Thyroid gland (tissue), 4 donors: ENCODE results near the gene LEFTY2.

Experiments used
- POLR2A ChIP-seq, 2 donors: fragments of 450-650 bp; IDR thresholded peaks; one replicate each; pipeline ENCODE4 v1.6.1; 2017; ENCODE audit warnings: antibody characterized with exemption in 2 of 2, mild to moderate bottlenecking in 2 of 2, moderate library complexity in 1 of 2
- TF ChIP-seq, protein P1 (sequence below), 6 experiments: fragments of 200-600 bp in 3 of 6; fragments of 450-650 bp in 3 of 6; sonication (generic) in 3 of 6; IDR thresholded peaks; one replicate each; pipeline ENCODE4 v1.5.1; 2016 to 2019; ENCODE audit warnings: antibody characterized with exemption in 6 of 6, mild to moderate bottlenecking in 2 of 6, inconsistent platforms in 1 of 6, moderate library complexity in 1 of 6

DNA sequence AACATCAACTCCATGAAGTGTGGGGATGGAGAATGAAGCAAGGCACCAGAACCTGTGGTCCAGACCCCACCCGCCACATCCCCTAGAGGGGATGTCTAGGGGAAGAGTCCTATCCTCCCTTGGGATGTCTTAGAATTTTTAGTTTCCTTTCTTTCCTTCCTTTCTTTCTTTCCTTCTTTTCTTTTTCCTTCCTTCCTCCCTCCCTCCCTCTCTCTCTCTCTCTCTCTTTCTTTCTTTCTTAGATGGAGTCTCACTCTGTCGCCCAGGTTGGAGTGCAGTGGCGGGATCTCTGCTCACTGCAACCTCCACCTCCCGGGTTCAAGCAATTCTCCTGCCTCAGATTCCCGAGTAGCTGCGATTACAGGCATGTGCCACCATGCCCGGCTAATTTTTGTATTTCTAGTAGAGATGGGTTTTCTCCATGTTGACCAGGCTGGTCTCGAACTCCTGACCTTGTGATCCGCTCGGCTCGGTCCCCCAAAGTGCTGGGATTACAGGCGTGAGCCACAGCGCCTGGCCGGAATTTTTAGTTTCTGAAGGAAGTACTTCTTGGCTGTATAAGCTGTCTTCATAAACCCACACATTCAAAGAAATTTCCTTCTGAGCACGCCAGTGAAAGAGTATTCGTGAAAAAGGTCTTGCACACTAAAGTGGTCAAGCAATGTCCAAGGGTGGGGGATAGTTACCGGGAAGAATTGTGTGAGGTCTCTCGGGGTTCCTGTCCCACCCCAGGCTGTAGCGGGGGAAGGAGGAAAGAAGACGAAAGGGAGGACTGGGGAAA is 20.8 kb upstream of the LEFTY2 start:
- TF ChIP-seq POLR2A (IDR thresholded peaks at IDR 0.05) = no peak
- TF ChIP-seq, protein P1, sequence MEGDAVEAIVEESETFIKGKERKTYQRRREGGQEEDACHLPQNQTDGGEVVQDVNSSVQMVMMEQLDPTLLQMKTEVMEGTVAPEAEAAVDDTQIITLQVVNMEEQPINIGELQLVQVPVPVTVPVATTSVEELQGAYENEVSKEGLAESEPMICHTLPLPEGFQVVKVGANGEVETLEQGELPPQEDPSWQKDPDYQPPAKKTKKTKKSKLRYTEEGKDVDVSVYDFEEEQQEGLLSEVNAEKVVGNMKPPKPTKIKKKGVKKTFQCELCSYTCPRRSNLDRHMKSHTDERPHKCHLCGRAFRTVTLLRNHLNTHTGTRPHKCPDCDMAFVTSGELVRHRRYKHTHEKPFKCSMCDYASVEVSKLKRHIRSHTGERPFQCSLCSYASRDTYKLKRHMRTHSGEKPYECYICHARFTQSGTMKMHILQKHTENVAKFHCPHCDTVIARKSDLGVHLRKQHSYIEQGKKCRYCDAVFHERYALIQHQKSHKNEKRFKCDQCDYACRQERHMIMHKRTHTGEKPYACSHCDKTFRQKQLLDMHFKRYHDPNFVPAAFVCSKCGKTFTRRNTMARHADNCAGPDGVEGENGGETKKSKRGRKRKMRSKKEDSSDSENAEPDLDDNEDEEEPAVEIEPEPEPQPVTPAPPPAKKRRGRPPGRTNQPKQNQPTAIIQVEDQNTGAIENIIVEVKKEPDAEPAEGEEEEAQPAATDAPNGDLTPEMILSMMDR (IDR thresholded peaks at IDR 0.05) = no peak
